ENCODE measurements around the gene DNAJC5G. TPM values are rescaled to one million over a fixed set of nuclear protein-coding genes. Genes with fewer than 3 reads are reported as not detected.

DNAJC5G gene
- total and polyA plus RNA-seq, 2 experiments from 2014 or later, result 4.4 to 14.1 TPM

DNA sequence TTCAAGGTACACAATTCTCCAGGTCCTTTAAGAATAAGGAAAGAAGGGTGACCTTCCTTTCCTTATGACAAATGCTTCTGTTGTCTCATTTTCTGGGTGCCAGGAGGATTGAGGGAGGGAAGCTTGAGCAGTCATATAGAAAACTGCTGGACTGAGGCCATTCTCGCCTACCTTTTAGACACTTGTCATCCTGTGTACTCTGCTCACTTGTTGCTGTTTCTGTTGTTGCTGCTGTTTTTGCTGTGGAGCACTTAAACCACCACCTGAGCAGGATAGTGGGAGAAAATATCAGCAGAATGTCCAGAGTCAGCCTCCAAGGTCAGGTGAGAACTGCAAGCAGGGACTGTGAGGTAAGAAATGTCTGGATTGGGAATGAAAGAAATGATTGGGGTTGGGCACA, 2.8 kb downstream of the DNAJC5G start:
- TF ChIP-seq, protein P1, sequence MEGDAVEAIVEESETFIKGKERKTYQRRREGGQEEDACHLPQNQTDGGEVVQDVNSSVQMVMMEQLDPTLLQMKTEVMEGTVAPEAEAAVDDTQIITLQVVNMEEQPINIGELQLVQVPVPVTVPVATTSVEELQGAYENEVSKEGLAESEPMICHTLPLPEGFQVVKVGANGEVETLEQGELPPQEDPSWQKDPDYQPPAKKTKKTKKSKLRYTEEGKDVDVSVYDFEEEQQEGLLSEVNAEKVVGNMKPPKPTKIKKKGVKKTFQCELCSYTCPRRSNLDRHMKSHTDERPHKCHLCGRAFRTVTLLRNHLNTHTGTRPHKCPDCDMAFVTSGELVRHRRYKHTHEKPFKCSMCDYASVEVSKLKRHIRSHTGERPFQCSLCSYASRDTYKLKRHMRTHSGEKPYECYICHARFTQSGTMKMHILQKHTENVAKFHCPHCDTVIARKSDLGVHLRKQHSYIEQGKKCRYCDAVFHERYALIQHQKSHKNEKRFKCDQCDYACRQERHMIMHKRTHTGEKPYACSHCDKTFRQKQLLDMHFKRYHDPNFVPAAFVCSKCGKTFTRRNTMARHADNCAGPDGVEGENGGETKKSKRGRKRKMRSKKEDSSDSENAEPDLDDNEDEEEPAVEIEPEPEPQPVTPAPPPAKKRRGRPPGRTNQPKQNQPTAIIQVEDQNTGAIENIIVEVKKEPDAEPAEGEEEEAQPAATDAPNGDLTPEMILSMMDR (IDR thresholded peaks at IDR 0.05; ENCODE audit: low read depth, low read length), result no peak
- Histone ChIP-seq H3K9me3 (ENCODE audit: low read depth) (no peaks in the 10 kb centered on the region), H3K4me3 (no peak overlapping the region), H3K27ac (no peak overlapping the region), H3K4me1 (ENCODE audit: low read depth) (peaks cover 62% of the 10 kb centered on the region), H3K27me3 (no peaks in the 10 kb centered on the region), H3K36me3 (no peaks in the 10 kb centered on the region)
- no peak for DNase-seq (ENCODE audit: low read depth in 1 of 2, low spot score in 1 of 2)

DNA sequence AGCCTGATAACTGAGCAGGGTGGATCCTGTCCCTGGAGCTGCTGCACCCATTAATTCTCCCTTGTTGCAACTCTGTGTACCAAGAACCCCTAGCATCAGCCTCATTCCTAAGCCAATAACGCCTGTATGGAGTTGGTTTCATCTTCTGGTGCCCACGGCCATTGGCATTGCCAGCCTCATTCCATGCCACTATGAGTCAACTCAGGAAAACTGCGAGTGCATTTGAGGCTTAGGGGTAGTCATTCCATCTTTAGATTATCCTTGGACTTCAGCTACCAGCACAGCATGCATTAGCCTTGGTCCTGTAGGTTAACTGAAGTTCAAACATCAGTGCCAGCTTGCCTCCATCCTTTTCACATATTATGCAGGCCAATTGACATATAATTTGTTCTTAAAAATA, 5.6 kb downstream of the DNAJC5G start:
- DNase-seq (ENCODE audit: low read depth in 1 of 2, low spot score in 1 of 2), result no peak
- Histone ChIP-seq H3K27ac (peak overlapping the region; percentile 97), H3K4me3 (no peak overlapping the region), H3K27me3 (no peaks in the 10 kb centered on the region), H3K36me3 (no peaks in the 10 kb centered on the region), H3K4me1 (ENCODE audit: low read depth) (peaks cover 46% of the 10 kb centered on the region), H3K9me3 (ENCODE audit: low read depth) (no peaks in the 10 kb centered on the region)
- TF ChIP-seq, protein P1 (IDR thresholded peaks at IDR 0.05; ENCODE audit: low read depth, low read length), result no peak

DNA sequence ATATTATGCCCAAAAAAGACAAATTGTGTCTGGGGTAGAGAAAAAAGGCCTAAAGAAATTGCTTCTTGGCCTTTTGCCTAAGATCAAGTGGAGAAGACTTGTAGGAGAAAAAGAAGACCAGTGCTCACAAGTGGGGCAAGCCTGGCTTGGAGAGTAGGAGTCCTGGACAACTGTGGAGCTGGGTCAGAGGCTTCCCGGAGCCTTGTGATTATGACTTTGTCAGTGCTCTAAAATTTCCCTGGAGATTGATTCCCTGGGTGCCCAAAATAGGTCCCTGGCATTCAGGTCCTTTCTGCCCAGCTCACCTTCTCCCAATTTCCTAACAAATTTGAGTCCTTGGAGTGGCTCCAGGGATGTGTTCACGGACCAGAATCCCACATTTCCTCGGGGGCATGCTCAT, 6.2 kb downstream of the DNAJC5G start:
- DNase-seq (ENCODE audit: low read depth in 1 of 2, low spot score in 1 of 2), result no peak
- H3K9me3 ChIP-seq (ENCODE audit: low read depth), result no peaks in the 10 kb centered on the region
- peak overlapping the region; percentile 97 for H3K27ac ChIP-seq
- TF ChIP-seq, protein P1 (IDR thresholded peaks at IDR 0.05; ENCODE audit: low read depth, low read length), result no peak
- H3K27me3 ChIP-seq, result no peaks in the 10 kb centered on the region
- no peak overlapping the region for H3K4me3 ChIP-seq
- H3K36me3 ChIP-seq, result no peaks in the 10 kb centered on the region
- peaks cover 46% of the 10 kb centered on the region for H3K4me1 ChIP-seq (ENCODE audit: low read depth)

DNA sequence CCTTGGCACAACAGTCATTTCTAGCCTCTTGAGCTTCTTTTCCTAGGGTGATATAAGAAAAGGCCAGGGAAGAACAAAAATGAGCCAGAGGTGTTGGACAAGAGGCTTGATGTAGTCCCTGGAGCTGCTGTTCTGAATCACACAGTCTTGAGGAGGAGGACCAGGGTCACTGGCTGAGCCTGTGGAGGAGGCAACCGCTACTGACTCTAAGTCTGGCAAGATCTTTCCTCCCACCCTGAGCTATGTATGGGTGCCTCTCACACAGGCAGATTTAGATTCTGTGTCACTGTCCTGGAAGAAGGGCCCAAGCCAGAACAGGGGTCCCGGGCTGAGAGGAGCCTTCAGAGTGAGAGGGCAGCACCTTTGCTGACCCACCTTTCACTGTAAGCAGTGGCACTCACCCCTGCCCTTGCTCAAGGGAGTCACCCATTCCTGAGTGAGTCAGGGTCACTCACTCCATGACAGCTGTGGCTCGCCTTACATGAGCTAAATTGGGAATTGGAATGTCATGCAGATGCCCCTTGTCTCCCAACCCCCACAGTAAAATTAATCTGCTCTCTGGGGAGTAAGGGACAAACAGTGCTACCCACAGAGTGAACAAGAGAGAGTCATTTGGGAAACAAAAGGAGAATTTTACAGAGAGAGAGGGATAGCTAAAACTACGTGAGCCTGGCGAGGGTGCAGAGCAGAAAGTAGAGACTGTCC, 6.8 kb downstream of the DNAJC5G start, which contains the start of gene TRIM54:
Gene TRIM54 (plus strand): TSS at position 575 of the 705 bp plus-strand sequence. CDS start 303 bp downstream, outside the sequence.
- TF ChIP-seq, protein P1 (IDR thresholded peaks at IDR 0.05; ENCODE audit: low read depth, low read length), result no peak
- Histone ChIP-seq H3K4me3 (peak within 1 kb of the TSS; percentile 17), H3K27ac (peak within 1 kb of the TSS; percentile 97), H3K36me3 (no peaks in the 10 kb centered on the region), H3K4me1 (ENCODE audit: low read depth) (peaks cover 49% of the 10 kb centered on the region), H3K9me3 (ENCODE audit: low read depth) (no peaks in the 10 kb centered on the region), H3K27me3 (no peaks in the 10 kb centered on the region)
- peak in 1 of 2 donors; percentile 66 for DNase-seq (ENCODE audit: low read depth in 1 of 2, low spot score in 1 of 2)

DNA sequence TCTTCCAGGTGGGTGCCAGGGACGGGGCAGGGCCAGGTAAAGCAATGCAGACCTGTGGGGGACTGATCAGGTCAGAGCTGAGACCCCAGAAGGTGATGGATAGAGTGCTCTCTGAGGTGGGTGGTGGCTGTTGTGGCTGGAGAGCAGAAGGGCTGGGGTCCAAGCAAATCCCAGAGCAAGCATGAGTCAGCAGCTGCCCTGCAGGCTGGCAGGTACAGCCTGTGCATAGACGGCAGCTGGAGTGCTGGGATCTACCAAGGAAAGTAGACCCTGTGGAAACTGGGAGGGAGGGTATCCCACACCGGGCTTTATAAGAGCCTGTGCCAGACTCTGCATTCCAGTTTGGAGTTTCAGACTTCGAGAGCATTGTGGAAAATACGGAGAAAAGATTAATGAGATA, 7.7 kb downstream of the DNAJC5G start:
- H3K4me1 ChIP-seq (ENCODE audit: low read depth), result peaks cover 49% of the 10 kb centered on the region
- H3K4me3 ChIP-seq, result peak overlapping the region; percentile 17
- TF ChIP-seq, protein P1 (IDR thresholded peaks at IDR 0.05; ENCODE audit: low read depth, low read length), result no peak
- H3K9me3 ChIP-seq (ENCODE audit: low read depth), result no peaks in the 10 kb centered on the region
- peak in 1 of 2 donors; percentile 50 for DNase-seq (ENCODE audit: low read depth in 1 of 2, low spot score in 1 of 2)
- H3K27me3 ChIP-seq, result no peaks in the 10 kb centered on the region
- H3K36me3 ChIP-seq, result no peaks in the 10 kb centered on the region
- H3K27ac ChIP-seq, result peak overlapping the region; percentile 97
